ENCODE data around the gene GRHL1. TPM values are rescaled to one million over a fixed set of nuclear protein-coding genes. Genes with fewer than 3 reads are reported as not detected.

Gene GRHL1
- total and polyA plus RNA-seq, 12 donors: 0.57 to 2.6 (median 1.2) TPM; not detected in 1

DNA sequence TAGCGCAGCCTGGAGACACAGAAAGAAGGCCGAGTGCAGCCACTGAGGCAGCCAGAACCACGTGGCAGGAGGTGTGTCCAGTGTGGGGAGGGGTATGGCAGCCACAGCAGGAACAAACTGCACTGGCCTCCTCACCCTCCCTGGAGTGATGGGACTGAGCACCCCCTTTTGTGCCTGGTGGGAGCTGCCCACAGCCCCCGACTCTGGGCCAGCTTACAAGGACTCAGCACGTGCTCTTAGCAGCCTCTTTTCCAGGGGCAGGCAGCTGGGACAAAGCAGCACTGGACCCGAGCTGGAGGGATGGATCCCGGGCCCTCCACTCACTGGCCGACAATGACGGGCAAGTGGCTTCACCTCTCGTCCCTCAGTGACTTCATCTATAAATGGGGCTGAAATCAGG lies 86.6 kb downstream of the GRHL1 start:
- no peaks in the 10 kb centered on the region for H3K36me3 ChIP-seq (replicated peaks in 1 of 2)
- H3K4me1 ChIP-seq (replicated peaks in 1 of 2): peaks cover 66 to 71% of the 10 kb centered on the region in 2 donors
- 81 to 100% (median 85%) methylated on average over 1 to 10 of the region's 10 CpGs for WGBS, 4 donors
- no peaks in the 10 kb centered on the region for H3K9me3 ChIP-seq (replicated peaks in 1 of 3)
- intact Hi-C loops (cut with DNase I): no loop called here
- H3K27ac ChIP-seq: peak overlapping the region in 2 of 5 donors; percentile 10 to 26
- no peak for DNase-seq
- TF ChIP-seq POLR2A (IDR thresholded peaks at IDR 0.05) (no peak), CTCF (IDR thresholded peaks at IDR 0.05) (no peak)
- H3K27me3 ChIP-seq: no peaks in the 10 kb centered on the region
- no peak overlapping the region for H3K4me3 ChIP-seq

GRCh38 chr2:10038716-10039115 lies 87.2 kb downstream of the GRHL1 start:
- DNase-seq: no peak
- no peaks in the 10 kb centered on the region for H3K27me3 ChIP-seq
- peaks cover 66 to 71% of the 10 kb centered on the region in 2 donors for H3K4me1 ChIP-seq (replicated peaks in 1 of 2)
- H3K27ac ChIP-seq: no peak overlapping the region
- no peaks in the 10 kb centered on the region for H3K9me3 ChIP-seq (replicated peaks in 1 of 3)
- no peak for TF ChIP-seq CTCF (IDR thresholded peaks at IDR 0.05)
- no peak for TF ChIP-seq POLR2A (IDR thresholded peaks at IDR 0.05)
- intact Hi-C loops (cut with DNase I): no loop called here
- no peak overlapping the region for H3K4me3 ChIP-seq
- H3K36me3 ChIP-seq (replicated peaks in 1 of 2): no peaks in the 10 kb centered on the region

GRCh38 chr2:10039658-10040410 lies 88.3 kb downstream of the GRHL1 start:
- H3K27me3 ChIP-seq: no peaks in the 10 kb centered on the region
- peaks cover 63% of the 10 kb centered on the region in 2 donors for H3K4me1 ChIP-seq (replicated peaks in 1 of 2)
- DNase-seq: peak; percentile 80 to 94 (median 91)
- intact Hi-C loops (cut with DNase I): no loop called here
- TF ChIP-seq CTCF (IDR thresholded peaks at IDR 0.05) (peak in 2 of 6 experiments; percentile 23 to 34), POLR2A (IDR thresholded peaks at IDR 0.05) (peak in 1 of 2 donors; percentile 79)
- H3K4me3 ChIP-seq: no peak overlapping the region
- WGBS, 4 donors: 44 to 57% (median 50%) methylated on average over 10 to 16 of the region's 16 CpGs
- H3K36me3 ChIP-seq (replicated peaks in 1 of 2): no peaks in the 10 kb centered on the region
- H3K27ac ChIP-seq: peak overlapping the region in 4 of 5 donors; percentile 60 to 100 (median 95)
- H3K9me3 ChIP-seq (replicated peaks in 1 of 3): no peaks in the 10 kb centered on the region

DNA sequence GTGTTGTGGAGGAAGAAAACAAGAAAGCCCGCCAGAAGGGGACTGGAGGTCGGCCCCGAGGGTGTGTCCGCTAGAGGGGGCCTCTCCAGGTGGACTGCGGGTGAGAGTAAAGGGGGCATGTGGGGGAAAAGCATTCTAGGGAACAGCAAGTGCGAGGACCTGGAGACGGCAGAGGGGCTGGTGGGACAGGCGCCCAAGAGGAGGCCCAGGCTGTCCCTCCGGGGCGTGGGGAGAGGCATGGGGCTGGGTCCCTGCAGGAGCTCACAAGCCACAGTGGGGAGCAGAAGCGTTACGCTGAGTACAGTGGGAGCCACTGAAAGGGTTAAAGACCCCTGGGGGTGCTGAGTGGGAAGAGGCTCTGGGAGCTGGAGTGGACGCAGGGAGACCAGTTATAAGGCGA lies 90.2 kb downstream of the GRHL1 start:
- Histone ChIP-seq H3K27ac (peak overlapping the region; percentile 70 to 100 (median 94)), H3K9me3 (replicated peaks in 1 of 3) (no peaks in the 10 kb centered on the region), H3K36me3 (replicated peaks in 1 of 2) (peaks cover 0 to 7% of the 10 kb centered on the region in 2 donors), H3K4me3 (peak overlapping the region in 1 of 4 donors; percentile 54), H3K4me1 (replicated peaks in 1 of 2) (peaks cover 56 to 59% of the 10 kb centered on the region in 2 donors), H3K27me3 (no peaks in the 10 kb centered on the region)
- intact Hi-C loops (cut with DNase I): no loop called here
- no peak for DNase-seq
- WGBS, 4 donors: 83 to 87% (median 85%) methylated on average over 14 of the region's 14 CpGs
- TF ChIP-seq CTCF (IDR thresholded peaks at IDR 0.05) (no peak), POLR2A (IDR thresholded peaks at IDR 0.05) (no peak)
